ENCODE data around the gene LAMA5. TPM values are rescaled to one million over a fixed set of nuclear protein-coding genes. Genes with fewer than 3 reads are reported as not detected.
A peak's percentile ranks its signal among the peaks of the same experiment; 100 is the strongest.

LAMA5 gene
- total RNA-seq, 1 donor from 2014 or later, result 55.8 TPM

- peak; percentile 80 for DNase-seq
These were observed 7.5 kb downstream of the LAMA5 start for GRCh38 chr20:62359491-62360121.

- DNase-seq, result no peak
These were observed 8.0 kb downstream of the LAMA5 start for GRCh38 chr20:62359043-62359490.

- DNase-seq, result peak; percentile 71
These were observed 8.7 kb downstream of the LAMA5 start for GRCh38 chr20:62358171-62359042.

GRCh38 chr20:62357681-62358080 is 9.4 kb downstream of the LAMA5 start:
- DNase-seq, result no peak

- DNase-seq, result peak; percentile 90
These were observed 9.9 kb downstream of the LAMA5 start for GRCh38 chr20:62357187-62357667.

- DNase-seq, result peak; percentile 20
These were observed 10.4 kb downstream of the LAMA5 start for GRCh38 chr20:62356589-62357186.

GRCh38 chr20:62355878-62356588 is 11.1 kb downstream of the LAMA5 start:
- peak; percentile 25 for DNase-seq

- peak; percentile 58 for DNase-seq
These were observed 11.6 kb downstream of the LAMA5 start for GRCh38 chr20:62355516-62355877.

- no peak for DNase-seq
These were observed 12.2 kb downstream of the LAMA5 start for GRCh38 chr20:62354811-62355341.

GRCh38 chr20:62354031-62354808 is 12.9 kb downstream of the LAMA5 start:
- DNase-seq, result no peak

GRCh38 chr20:62353289-62354030 is 13.7 kb downstream of the LAMA5 start:
- no peak for DNase-seq

- no peak for DNase-seq
These were observed 14.5 kb downstream of the LAMA5 start for GRCh38 chr20:62352402-62353288.

GRCh38 chr20:62351469-62352401 is 15.4 kb downstream of the LAMA5 start:
- DNase-seq, result no peak

- DNase-seq, result no peak
These were observed 16.3 kb downstream of the LAMA5 start for GRCh38 chr20:62350629-62351422.

- peak; percentile 28 for DNase-seq
These were observed 16.9 kb downstream of the LAMA5 start for GRCh38 chr20:62350098-62350628.

- DNase-seq, result no peak
These were observed 17.5 kb downstream of the LAMA5 start for GRCh38 chr20:62349556-62350097.

- DNase-seq, result no peak
These were observed 18.5 kb downstream of the LAMA5 start for GRCh38 chr20:62348604-62349003.

Measured in dermis blood vessel endothelial cell (primary cell).